Psoas muscle (tissue), 8 donors: ENCODE results near the gene PSMF1. TPM values are rescaled to one million over a fixed set of nuclear protein-coding genes. Genes with fewer than 3 reads are reported as not detected.

ENCODE experiments used
- ATAC-seq, 4 donors: fragments of 200-7000 bp; cut with Tn5 transposase; one replicate each; pipeline ENCODE4 v1.9.1; 2020; ENCODE audit warnings: moderate library complexity in 3 of 4, mild to moderate bottlenecking in 2 of 4
- DNase-seq, 2 donors: peaks; one replicate each; pipeline ENCODE4 v3.0.0-alpha.2; 2020
- H3K27ac ChIP-seq: fragments of 200-600 bp; one replicate; pipeline ENCODE4 v1.8.0; 2022
- H3K27me3 ChIP-seq, 3 donors: fragments of 200-600 bp in 1 of 3; one replicate each; pipeline versions ENCODE4 v1.6.1 to v1.8.0; 2013 to 2022; ENCODE audit warnings: low read length in 2 of 3, mild to moderate bottlenecking in 2 of 3, moderate library complexity in 1 of 3; ENCODE audit not compliant: insufficient read depth in 3 of 3
- H3K36me3 ChIP-seq, 2 donors: fragments of 200-600 bp in 1 of 2; one replicate each; pipeline versions ENCODE4 v1.6.1 to v1.8.0; 2013 to 2022; ENCODE audit warnings: low read depth in 1 of 2, mild to moderate bottlenecking in 1 of 2, moderate library complexity in 1 of 2; ENCODE audit not compliant: insufficient read depth in 1 of 2
- H3K4me1 ChIP-seq: fragments of 200-600 bp; one replicate; pipeline ENCODE4 v1.8.0; 2022
- H3K4me3 ChIP-seq: fragments of 200-600 bp; one replicate; pipeline ENCODE4 v1.8.0; 2022; ENCODE audit warnings: mild to moderate bottlenecking
- H3K9me3 ChIP-seq: fragments of 200-600 bp; one replicate; pipeline ENCODE4 v1.8.0; 2022
- CTCF ChIP-seq: fragments of 200-600 bp; IDR thresholded peaks from one replicate; pipeline ENCODE4 v1.8.0; 2022; ENCODE audit warnings: antibody characterized with exemption
- WGBS, 3 donors: extraction: QIAGEN DNeasy Blood & Tissue Kit; methylation state at CpG; one replicate each; pipeline versions ENCODE4 v1.1.6 to v1.1.7; 2013; 5-methylcytosine and 5-hydroxymethylcytosine counted together
- intact Hi-C, 2 donors: fragments of 100-400 bp; cut with DNase I; formaldehyde crosslinking; loops; one replicate each; pipeline versions ENCODE4 v1.11.0 to v1.14.2; 2022
- polyA plus RNA-seq, 3 donors: library from polyadenylated mRNA; stranded (reverse); fragments of 200-250 nt; gene quantifications; one replicate each; pipeline ENCODE4 v1.2.3, GENCODE V29; 2013
- total RNA-seq, 4 donors: library from RNA; stranded (reverse); fragmentation: NEBNext Ultra II Directional in 2 of 4; extraction: Animal tissue kit (Norgen Biotek cat#: 25700) in 2 of 4; gene quantifications; one replicate each; pipeline versions ENCODE4 v1.2.1 to v1.2.4, GENCODE V29; 2021 to 2023
- donor health status: healthy with polysubstance abuse.
- donor health status: DM: no; HTN: no; CAD: no; lungs with moderate emphysema.
- donor health status: Bipolar disorder and iron deficiency.
- donor health status: healthy.
- donor health status: DM: yes; HTN: yes; CAD: no.
- donor health status: DM: no; HTN: no; CAD: no.
- donor health status: DM: no; HTN: no; CAD: no.
- donor health status: DM: yes; HTN: yes; CAD: no.

Gene PSMF1
- total and polyA plus RNA-seq, 7 donors, result 81.0 to 159 (median 137) TPM

- H3K27me3 ChIP-seq, result no peaks in the 10 kb centered on the region
- no peak overlapping the region for H3K4me3 ChIP-seq
- no peaks in the 10 kb centered on the region for H3K9me3 ChIP-seq
- H3K27ac ChIP-seq, result no peak overlapping the region
- peaks cover 55% of the 10 kb centered on the region for H3K4me1 ChIP-seq
- TF ChIP-seq CTCF, result no peak
- no peak for DNase-seq
- WGBS, 3 donors, result 31 to 40% (median 40%) methylated on average over 3 of the region's 3 CpGs
- ATAC-seq, result no peak
- intact Hi-C loops, result loop anchor here in 1 of 2 donors (5.0 kb wide), 1 partner anchor 88 kb away; no protein-coding TSS in a partner anchor
- peaks cover 11 to 56% of the 10 kb centered on the region in 2 donors for H3K36me3 ChIP-seq
These were observed 6.0 kb downstream of the PSMF1 start for GRCh38 chr20:1124421-1124820.

- Histone ChIP-seq H3K36me3 (peaks cover 13 to 59% of the 10 kb centered on the region in 2 donors), H3K27ac (no peak overlapping the region), H3K9me3 (no peaks in the 10 kb centered on the region), H3K4me1 (peaks cover 46% of the 10 kb centered on the region), H3K4me3 (no peak overlapping the region), H3K27me3 (no peaks in the 10 kb centered on the region)
- intact Hi-C loops, result no loop called here
- TF ChIP-seq CTCF, result no peak
- DNase-seq (no peak), ATAC-seq (no peak)
- WGBS, 3 donors, result 91 to 92% (median 91%) methylated on average over 7 of the region's 7 CpGs
These were observed 6.9 kb downstream of the PSMF1 start for GRCh38 chr20:1125277-1125676.

DNA sequence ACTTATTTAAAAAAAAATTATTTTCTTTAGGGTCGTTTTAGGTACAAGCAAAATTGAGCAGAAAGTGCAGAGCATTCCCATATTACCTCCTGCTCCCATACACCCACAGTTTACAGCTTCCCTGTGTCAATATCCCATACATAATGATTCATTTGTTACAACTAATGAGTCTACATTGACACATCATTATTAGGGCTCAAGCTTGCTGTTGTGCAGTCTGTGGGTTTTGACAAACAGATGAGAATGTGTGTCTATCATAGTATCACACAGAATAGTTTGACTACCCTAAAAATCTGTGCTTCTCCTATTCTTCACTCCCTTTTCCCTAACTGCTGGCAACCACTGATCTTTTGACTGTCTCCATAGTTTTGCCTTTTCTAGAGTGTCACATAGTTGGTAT is 9.4 kb downstream of the PSMF1 start:
- DNase-seq, result no peak
- no peak overlapping the region for H3K27ac ChIP-seq
- 82 to 92% (median 89%) methylated on average over 1 of the region's 1 CpG for WGBS, 3 donors
- no peaks in the 10 kb centered on the region for H3K27me3 ChIP-seq
- H3K4me1 ChIP-seq, result peaks cover 28% of the 10 kb centered on the region
- H3K36me3 ChIP-seq, result peaks cover 18 to 74% of the 10 kb centered on the region in 2 donors
- intact Hi-C loops, result no loop called here
- H3K9me3 ChIP-seq, result no peaks in the 10 kb centered on the region
- TF ChIP-seq CTCF, result no peak
- no peak overlapping the region for H3K4me3 ChIP-seq
- no peak for ATAC-seq

GRCh38 chr20:1130058-1130694 is 11.8 kb downstream of the PSMF1 start:
- Histone ChIP-seq H3K36me3 (peaks cover 22 to 86% of the 10 kb centered on the region in 2 donors), H3K27ac (no peak overlapping the region), H3K4me1 (peaks cover 12% of the 10 kb centered on the region), H3K4me3 (no peak overlapping the region), H3K27me3 (no peaks in the 10 kb centered on the region), H3K9me3 (no peaks in the 10 kb centered on the region)
- WGBS, 3 donors, result 76 to 89% (median 85%) methylated on average over 4 of the region's 4 CpGs
- intact Hi-C loops, result no loop called here
- DNase-seq, result no peak
- ATAC-seq, result no peak
- TF ChIP-seq CTCF, result no peak

DNA sequence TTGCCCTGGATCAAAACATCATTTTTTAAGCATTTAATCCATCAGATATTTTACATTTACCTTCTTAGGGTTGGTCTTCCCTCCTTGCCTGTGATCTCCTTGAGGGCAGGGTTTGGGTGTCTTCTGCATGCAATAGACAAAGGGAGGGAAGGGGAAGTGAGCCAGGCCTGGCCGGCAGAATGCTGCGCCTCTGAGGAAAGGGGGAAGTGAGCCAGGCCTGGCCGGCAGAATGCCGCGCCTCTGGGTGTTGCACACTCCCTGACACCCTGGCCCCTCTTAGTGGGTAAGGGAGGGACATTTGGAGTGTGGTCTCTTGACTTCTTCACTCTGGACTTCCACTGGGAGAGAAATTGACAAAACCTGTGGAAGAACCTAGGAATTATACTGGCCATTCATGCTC is 12.4 kb downstream of the PSMF1 start:
- no peak for TF ChIP-seq CTCF
- ATAC-seq (peak in 1 of 4 donors; percentile 35), DNase-seq (peak; percentile 38 to 62)
- Histone ChIP-seq H3K9me3 (no peaks in the 10 kb centered on the region), H3K4me3 (no peak overlapping the region), H3K27me3 (no peaks in the 10 kb centered on the region), H3K4me1 (peaks cover 12% of the 10 kb centered on the region), H3K27ac (no peak overlapping the region), H3K36me3 (peaks cover 26 to 87% of the 10 kb centered on the region in 2 donors)
- intact Hi-C loops, result no loop called here
- 51 to 80% (median 58%) methylated on average over 5 of the region's 5 CpGs for WGBS, 3 donors
